Lower lobe of right lung (tissue), 2 donors: ENCODE results near the gene NUP214. TPM values are rescaled to one million over a fixed set of nuclear protein-coding genes. Genes with fewer than 3 reads are reported as not detected.

Source experiments
- ATAC-seq, 2 donors: fragments of 200-7000 bp; cut with Tn5 transposase; one replicate each; pipeline ENCODE4 v1.9.1; 2020 to 2022; ENCODE audit warnings: mild to moderate bottlenecking in 2 of 2, moderate library complexity in 2 of 2
- DNase-seq: peaks from one replicate; pipeline ENCODE4 v3.0.0-alpha.2; 2020
- H3K27ac ChIP-seq: fragments of 200-600 bp; one replicate; pipeline ENCODE4 v1.8.0; 2022
- H3K27me3 ChIP-seq: fragments of 200-600 bp; one replicate; pipeline ENCODE4 v1.8.0; 2022; ENCODE audit warnings: low read depth
- H3K36me3 ChIP-seq: fragments of 200-600 bp; one replicate; pipeline ENCODE4 v1.8.0; 2022; ENCODE audit warnings: mild to moderate bottlenecking
- H3K4me1 ChIP-seq: fragments of 200-600 bp; one replicate; pipeline ENCODE4 v1.8.0; 2022
- H3K4me3 ChIP-seq: fragments of 200-600 bp; one replicate; pipeline ENCODE4 v1.8.0; 2022; ENCODE audit warnings: mild to moderate bottlenecking
- H3K9me3 ChIP-seq: fragments of 200-600 bp; one replicate; pipeline ENCODE4 v1.8.0; 2022
- intact Hi-C: fragments of 100-400 bp; cut with DNase I; formaldehyde crosslinking; loops from one replicate; pipeline ENCODE4 v1.11.0; 2022
- total RNA-seq: library from RNA; stranded (reverse); fragmentation: NEBNext Ultra II Directional; extraction: Animal tissue kit (Norgen Biotek cat#: 25700); gene quantifications from one replicate; pipeline ENCODE4 v1.2.1, GENCODE V29; 2021
- TF ChIP-seq, protein P1 (sequence below): fragments of 200-600 bp; IDR thresholded peaks from one replicate; pipeline ENCODE4 v1.8.0; 2022; ENCODE audit warnings: antibody characterized with exemption, mild to moderate bottlenecking
- donor health status: DM: no; HTN: yes; CAD: no; lungs with severe emphysema.

NUP214 gene
- total RNA-seq, 1 donor from 2014 or later = 61.4 TPM

- peak overlapping the region; percentile 58 for H3K4me3 ChIP-seq
- H3K4me1 ChIP-seq = peaks cover 6% of the 10 kb centered on the region
- DNase-seq = no peak
- TF ChIP-seq, protein P1, sequence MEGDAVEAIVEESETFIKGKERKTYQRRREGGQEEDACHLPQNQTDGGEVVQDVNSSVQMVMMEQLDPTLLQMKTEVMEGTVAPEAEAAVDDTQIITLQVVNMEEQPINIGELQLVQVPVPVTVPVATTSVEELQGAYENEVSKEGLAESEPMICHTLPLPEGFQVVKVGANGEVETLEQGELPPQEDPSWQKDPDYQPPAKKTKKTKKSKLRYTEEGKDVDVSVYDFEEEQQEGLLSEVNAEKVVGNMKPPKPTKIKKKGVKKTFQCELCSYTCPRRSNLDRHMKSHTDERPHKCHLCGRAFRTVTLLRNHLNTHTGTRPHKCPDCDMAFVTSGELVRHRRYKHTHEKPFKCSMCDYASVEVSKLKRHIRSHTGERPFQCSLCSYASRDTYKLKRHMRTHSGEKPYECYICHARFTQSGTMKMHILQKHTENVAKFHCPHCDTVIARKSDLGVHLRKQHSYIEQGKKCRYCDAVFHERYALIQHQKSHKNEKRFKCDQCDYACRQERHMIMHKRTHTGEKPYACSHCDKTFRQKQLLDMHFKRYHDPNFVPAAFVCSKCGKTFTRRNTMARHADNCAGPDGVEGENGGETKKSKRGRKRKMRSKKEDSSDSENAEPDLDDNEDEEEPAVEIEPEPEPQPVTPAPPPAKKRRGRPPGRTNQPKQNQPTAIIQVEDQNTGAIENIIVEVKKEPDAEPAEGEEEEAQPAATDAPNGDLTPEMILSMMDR = no peak
- intact Hi-C loops = no loop called here
- H3K9me3 ChIP-seq = no peaks in the 10 kb centered on the region
- peaks cover 49% of the 10 kb centered on the region for H3K27me3 ChIP-seq
- ATAC-seq = no peak
- H3K27ac ChIP-seq = no peak overlapping the region
- H3K36me3 ChIP-seq = no peaks in the 10 kb centered on the region
Measured at GRCh38 chr9:131095666-131096268, 29.6 kb upstream of the NUP214 start.

GRCh38 chr9:131096269-131097125, 28.9 kb upstream of the NUP214 start, which contains the start of gene AIF1L:
Gene AIF1L, plus strand, starts transcription at chr9:131096531. Its CDS starts 99 bp downstream, at chr9:131096630.
- Histone ChIP-seq H3K27me3 (peaks cover 49% of the 10 kb centered on the region), H3K36me3 (no peaks in the 10 kb centered on the region), H3K27ac (peak within 1 kb of the TSS; percentile 46), H3K4me1 (peaks cover 6% of the 10 kb centered on the region), H3K9me3 (no peaks in the 10 kb centered on the region), H3K4me3 (peak within 1 kb of the TSS; percentile 58)
- intact Hi-C loops = no loop called here
- TF ChIP-seq, protein P1 = peak; percentile 20
- ATAC-seq (peak; percentile 21 to 64), DNase-seq (no peak)

GRCh38 chr9:131097126-131097947, 28.0 kb upstream of the NUP214 start:
- Histone ChIP-seq H3K36me3 (no peaks in the 10 kb centered on the region), H3K4me1 (peaks cover 6% of the 10 kb centered on the region), H3K9me3 (no peaks in the 10 kb centered on the region), H3K27me3 (peaks cover 49% of the 10 kb centered on the region), H3K4me3 (peak overlapping the region; percentile 58), H3K27ac (peak overlapping the region; percentile 46)
- DNase-seq = no peak
- ATAC-seq = no peak
- TF ChIP-seq, protein P1 = no peak
- intact Hi-C loops = no loop called here

GRCh38 chr9:131097948-131098278, 27.5 kb upstream of the NUP214 start:
- TF ChIP-seq, protein P1 = no peak
- intact Hi-C loops = no loop called here
- Histone ChIP-seq H3K4me1 (peaks cover 6% of the 10 kb centered on the region), H3K4me3 (peak overlapping the region; percentile 58), H3K27me3 (peaks cover 49% of the 10 kb centered on the region), H3K27ac (no peak overlapping the region), H3K36me3 (no peaks in the 10 kb centered on the region), H3K9me3 (no peaks in the 10 kb centered on the region)
- no peak for ATAC-seq
- no peak for DNase-seq

GRCh38 chr9:131098391-131099101, 26.8 kb upstream of the NUP214 start:
- TF ChIP-seq, protein P1 = no peak
- Histone ChIP-seq H3K27ac (no peak overlapping the region), H3K27me3 (peaks cover 45% of the 10 kb centered on the region), H3K36me3 (no peaks in the 10 kb centered on the region), H3K4me3 (no peak overlapping the region), H3K4me1 (peaks cover 6% of the 10 kb centered on the region), H3K9me3 (no peaks in the 10 kb centered on the region)
- ATAC-seq = no peak
- no peak for DNase-seq
- intact Hi-C loops = no loop called here
